Measurements from ENCODE around the gene CWC27. TPM values are rescaled to one million over a fixed set of nuclear protein-coding genes. Genes with fewer than 3 reads are reported as not detected.

Gene CWC27
- total RNA-seq, 4 donors from 2014 or later = 13.0 to 22.9 (median 19.9) TPM

GRCh38 chr5:64872044-64872443 is 103.3 kb downstream of the CWC27 start:
- Histone ChIP-seq H3K4me3 (no peak overlapping the region), H3K4me1 (peaks cover 0 to 18% (median 0%) of the 10 kb centered on the region in 3 donors), H3K27ac (no peak overlapping the region), H3K9me3 (no peaks in the 10 kb centered on the region), H3K36me3 (no peaks in the 10 kb centered on the region), H3K27me3 (no peaks in the 10 kb centered on the region)
- 88 to 91% methylated on average over 1 of the region's 1 CpG for WGBS, 2 donors (ENCODE audit: low coverage in 1 of 2)
- ATAC-seq = no peak
- TF ChIP-seq POLR2A (IDR thresholded peaks at IDR 0.05) (no peak), POLR2AphosphoS5 (IDR thresholded peaks at IDR 0.05) (no peak), EP300 (IDR thresholded peaks at IDR 0.05) (no peak), CTCF (IDR thresholded peaks at IDR 0.05) (no peak)

GRCh38 chr5:64873441-64873840 is 104.7 kb downstream of the CWC27 start:
- Histone ChIP-seq H3K27me3 (no peaks in the 10 kb centered on the region), H3K36me3 (no peaks in the 10 kb centered on the region), H3K4me1 (peaks cover 0 to 18% (median 0%) of the 10 kb centered on the region in 3 donors), H3K4me3 (no peak overlapping the region), H3K9me3 (no peaks in the 10 kb centered on the region), H3K27ac (no peak overlapping the region)
- ATAC-seq = no peak
- TF ChIP-seq CTCF (IDR thresholded peaks at IDR 0.05) (no peak), POLR2A (IDR thresholded peaks at IDR 0.05) (no peak), POLR2AphosphoS5 (IDR thresholded peaks at IDR 0.05) (no peak), EP300 (IDR thresholded peaks at IDR 0.05) (no peak)

DNA sequence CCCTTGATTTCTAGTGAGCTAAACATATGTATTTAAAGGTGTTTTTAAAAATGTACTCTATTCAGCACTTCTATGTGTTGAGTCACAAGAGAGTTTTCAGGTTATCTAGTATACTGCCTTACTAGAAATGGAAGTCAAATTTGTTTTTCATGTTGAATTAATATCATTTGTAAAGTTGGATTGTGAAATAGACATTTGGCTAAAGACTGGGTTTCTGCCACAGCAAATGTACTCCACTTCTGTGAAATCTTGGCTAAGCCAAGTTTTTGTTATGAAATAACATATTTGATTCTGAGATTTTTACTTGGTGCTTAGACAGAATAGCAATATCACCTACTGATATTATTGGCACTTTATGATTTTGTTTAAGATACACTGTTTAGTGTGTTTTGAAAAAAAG is 106.0 kb downstream of the CWC27 start:
- TF ChIP-seq POLR2A (IDR thresholded peaks at IDR 0.05) (no peak), POLR2AphosphoS5 (IDR thresholded peaks at IDR 0.05) (no peak), EP300 (IDR thresholded peaks at IDR 0.05) (no peak), CTCF (IDR thresholded peaks at IDR 0.05) (no peak)
- Histone ChIP-seq H3K27ac (no peak overlapping the region), H3K9me3 (no peaks in the 10 kb centered on the region), H3K4me1 (peaks cover 0 to 11% (median 0%) of the 10 kb centered on the region in 3 donors), H3K4me3 (no peak overlapping the region), H3K27me3 (no peaks in the 10 kb centered on the region), H3K36me3 (no peaks in the 10 kb centered on the region)
- no peak for ATAC-seq

GRCh38 chr5:64876203-64876602 is 107.5 kb downstream of the CWC27 start:
- Histone ChIP-seq H3K27me3 (no peaks in the 10 kb centered on the region), H3K9me3 (no peaks in the 10 kb centered on the region), H3K36me3 (no peaks in the 10 kb centered on the region), H3K4me1 (peaks cover 0 to 11% (median 0%) of the 10 kb centered on the region in 3 donors), H3K4me3 (no peak overlapping the region), H3K27ac (no peak overlapping the region)
- no peak for TF ChIP-seq POLR2A (IDR thresholded peaks at IDR 0.05)
- no peak for TF ChIP-seq CTCF (IDR thresholded peaks at IDR 0.05)
- TF ChIP-seq POLR2AphosphoS5 (IDR thresholded peaks at IDR 0.05) = no peak
- TF ChIP-seq EP300 (IDR thresholded peaks at IDR 0.05) = no peak
- no peak for ATAC-seq
- 81 to 89% methylated on average over 1 of the region's 1 CpG for WGBS, 2 donors (ENCODE audit: low coverage in 1 of 2)

DNA sequence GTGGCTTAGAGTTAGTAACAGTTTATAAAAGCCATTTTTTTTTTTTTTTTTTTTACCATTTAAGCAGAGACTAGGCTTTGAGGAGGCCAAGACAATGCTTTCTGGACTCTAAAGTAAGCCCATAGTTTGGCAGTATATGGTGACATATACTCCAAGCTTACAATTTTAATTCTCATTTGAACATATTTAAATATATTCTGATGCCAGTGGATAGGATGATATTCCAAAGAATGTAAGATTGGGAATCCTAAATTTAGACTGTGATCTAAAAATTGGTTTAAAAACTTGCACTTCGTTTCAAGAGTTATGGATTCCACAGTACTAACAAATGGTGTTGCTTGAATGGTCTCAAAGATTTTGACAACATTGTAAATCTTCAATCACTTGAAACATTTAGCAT is 112.1 kb downstream of the CWC27 start:
- TF ChIP-seq POLR2A (IDR thresholded peaks at IDR 0.05) = no peak
- no peak for TF ChIP-seq CTCF (IDR thresholded peaks at IDR 0.05)
- TF ChIP-seq EP300 (IDR thresholded peaks at IDR 0.05) = no peak
- no peak for TF ChIP-seq POLR2AphosphoS5 (IDR thresholded peaks at IDR 0.05)
- Histone ChIP-seq H3K4me3 (no peak overlapping the region), H3K27me3 (no peaks in the 10 kb centered on the region), H3K36me3 (no peaks in the 10 kb centered on the region), H3K4me1 (no peaks in the 10 kb centered on the region), H3K27ac (no peak overlapping the region), H3K9me3 (no peaks in the 10 kb centered on the region)
- no peak for ATAC-seq
- 37 to 75% methylated on average over 1 of the region's 1 CpG for WGBS, 2 donors (ENCODE audit: low coverage in 1 of 2)

Data from gastroesophageal sphincter (tissue), 4 donors.